SK-N-SH treated with all-trans-retinoic acid at 6 μM for 48 hours (cell line): Measurements from ENCODE around the gene CREB3L2.

ENCODE experiments used
- ZC3H10 ChIP-seq: fragments of 250-450 bp; sonication (Bioruptor Pico); IDR thresholded peaks from 2 replicates; pipeline ENCODE4 v1.5.1; 2021; ENCODE audit warnings: mild to moderate bottlenecking, moderate library complexity
- ZFP3 ChIP-seq: fragments of 250-450 bp; sonication (Bioruptor Pico); IDR thresholded peaks from 2 replicates; pipeline ENCODE4 v1.5.0; 2020; ENCODE audit warnings: mild to moderate bottlenecking, moderate library complexity
- ZFP30 ChIP-seq: fragments of 450-650 bp; formaldehyde crosslinking; IDR thresholded peaks from 2 replicates; pipeline ENCODE4 v1.5.0; 2022; ENCODE audit warnings: mild to moderate bottlenecking, moderate library complexity
- ZNF70 ChIP-seq: fragments of 450-650 bp; formaldehyde crosslinking; IDR thresholded peaks from 2 replicates; pipeline ENCODE4 v1.5.0; 2020; ENCODE audit warnings: mild to moderate bottlenecking, moderate library complexity
- TF ChIP-seq, protein P1 (sequence below): fragments of 250-450 bp; sonication (Bioruptor Pico); IDR thresholded peaks from 2 replicates; pipeline ENCODE4 v1.5.1; 2020; ENCODE audit warnings: low read depth, mild to moderate bottlenecking, moderate library complexity

GRCh38 chr7:137891016-137891655, 110.8 kb downstream of the CREB3L2 start:
- TF ChIP-seq ZFP30 (CRISPR knock-in tag) (no peak), ZNF70 (CRISPR knock-in tag) (no peak), ZFP3 (CRISPR knock-in tag) (no peak), ZC3H10 (CRISPR knock-in tag) (no peak)
- TF ChIP-seq, protein P1, sequence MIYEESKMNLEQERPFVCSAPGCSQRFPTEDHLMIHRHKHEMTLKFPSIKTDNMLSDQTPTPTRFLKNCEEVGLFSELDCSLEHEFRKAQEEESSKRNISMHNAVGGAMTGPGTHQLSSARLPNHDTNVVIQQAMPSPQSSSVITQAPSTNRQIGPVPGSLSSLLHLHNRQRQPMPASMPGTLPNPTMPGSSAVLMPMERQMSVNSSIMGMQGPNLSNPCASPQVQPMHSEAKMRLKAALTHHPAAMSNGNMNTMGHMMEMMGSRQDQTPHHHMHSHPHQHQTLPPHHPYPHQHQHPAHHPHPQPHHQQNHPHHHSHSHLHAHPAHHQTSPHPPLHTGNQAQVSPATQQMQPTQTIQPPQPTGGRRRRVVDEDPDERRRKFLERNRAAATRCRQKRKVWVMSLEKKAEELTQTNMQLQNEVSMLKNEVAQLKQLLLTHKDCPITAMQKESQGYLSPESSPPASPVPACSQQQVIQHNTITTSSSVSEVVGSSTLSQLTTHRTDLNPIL (CRISPR knock-in tag): no peak
